GM23338 (cell line): ENCODE data around the gene CEP85. TPM values are rescaled to one million over a fixed set of nuclear protein-coding genes. Genes with fewer than 3 reads are reported as not detected.

Source experiments
- ATAC-seq: fragments of 200-7000 bp; cut with Tn5 transposase; 3 replicates; pipeline ENCODE4 v1.9.1; 2020
- DNase-seq: peaks from one replicate; pipeline ENCODE4 v3.0.0-alpha.2; 2015; ENCODE audit warnings: low spot score
- H2AFZ ChIP-seq: fragments of 200-600 bp; sonication (generic); 2 replicates; pipeline ENCODE4 v1.8.0; 2016; ENCODE audit warnings: antibody characterized with exemption, mild to moderate bottlenecking, moderate library complexity
- H3F3A ChIP-seq: fragments of 200-600 bp; sonication (generic); replicated peaks from 2 replicates; pipeline ENCODE4 v1.8.0; 2017; ENCODE audit warnings: antibody characterized with exemption, mixed run types, low read depth
- H3K27ac ChIP-seq: fragments of 200-600 bp; sonication (generic); 2 replicates; pipeline ENCODE4 v1.6.1; 2016; ENCODE audit warnings: low read depth
- H3K27me3 ChIP-seq: fragments of 200-600 bp; sonication (generic); 2 replicates; pipeline ENCODE4 v1.8.0; 2016; ENCODE audit warnings: mild to moderate bottlenecking, mixed run types, moderate library complexity; ENCODE audit not compliant: insufficient read depth
- H3K36me3 ChIP-seq: fragments of 200-600 bp; sonication (generic); 2 replicates; pipeline ENCODE4 v1.8.0; 2016; ENCODE audit warnings: mild to moderate bottlenecking; ENCODE audit not compliant: insufficient read depth
- H3K4me1 ChIP-seq: fragments of 200-600 bp; sonication (generic); 2 replicates; pipeline ENCODE4 v1.8.0; 2016; ENCODE audit warnings: mild to moderate bottlenecking, moderate library complexity; ENCODE audit not compliant: insufficient read depth
- H3K4me2 ChIP-seq: fragments of 200-600 bp; sonication (generic); 2 replicates; pipeline ENCODE4 v1.7.1; 2017; ENCODE audit warnings: mixed run types
- H3K4me3 ChIP-seq: fragments of 200-600 bp; sonication (generic); 2 replicates; pipeline ENCODE4 v1.6.1; 2016; ENCODE audit warnings: mixed run types
- H3K79me2 ChIP-seq: fragments of 200-600 bp; sonication (generic); replicated peaks from 2 replicates; pipeline ENCODE4 v1.8.0; 2017; ENCODE audit warnings: mild to moderate bottlenecking; ENCODE audit not compliant: insufficient read depth
- H3K9me2 ChIP-seq: fragments of 200-600 bp; sonication (generic); 2 replicates; pipeline ENCODE4 v1.8.0; 2017; ENCODE audit not compliant: insufficient read depth
- H4K20me1 ChIP-seq: fragments of 200-600 bp; sonication (generic); replicated peaks from 2 replicates; pipeline ENCODE4 v1.8.0; 2017; ENCODE audit warnings: mild to moderate bottlenecking; ENCODE audit not compliant: insufficient read depth
- H3K27ac Mint-ChIP-seq: 2 replicates; pipeline ENCODE4 v1.8.0; 2020; ENCODE audit warnings: inconsistent platforms, mild to moderate bottlenecking, moderate library complexity, mixed read lengths
- H3K27me3 Mint-ChIP-seq: 3 replicates; pipeline ENCODE4 v1.8.0; 2022; ENCODE audit warnings: low read depth, mild to moderate bottlenecking, moderate library complexity, mixed read lengths, inconsistent platforms; ENCODE audit not compliant: insufficient read depth, poor library complexity
- H3K36me3 Mint-ChIP-seq: 3 replicates; pipeline ENCODE4 v1.8.0; 2021; ENCODE audit warnings: low read depth, mild to moderate bottlenecking, inconsistent platforms, moderate library complexity, mixed read lengths
- H3K4me1 Mint-ChIP-seq: 3 replicates; pipeline ENCODE4 v1.8.0; 2020; ENCODE audit warnings: mild to moderate bottlenecking, inconsistent platforms, mixed read lengths
- H3K4me3 Mint-ChIP-seq: 3 replicates; pipeline ENCODE4 v1.8.0; 2021; ENCODE audit warnings: moderate library complexity, mild to moderate bottlenecking, inconsistent platforms, mixed read lengths
- H3K9me3 Mint-ChIP-seq: 3 replicates; pipeline ENCODE4 v1.8.0; 2020; ENCODE audit warnings: moderate library complexity, mild to moderate bottlenecking, inconsistent platforms, mixed read lengths
- CREB1 ChIP-seq: fragments of 250-450 bp; sonication (Bioruptor Pico); IDR thresholded peaks from 2 replicates; pipeline ENCODE4 v1.5.0; 2020; ENCODE audit warnings: low read depth, mild to moderate bottlenecking, moderate library complexity
- CTCF ChIP-seq, 2 experiments: fragments of 200-600 bp in 1 of 2; sonication (generic) in 1 of 2; conservative IDR thresholded peaks; 2 replicates each; pipeline versions ENCODE4 v1.5.1 to v1.6.1; 2016 to 2017; ENCODE audit warnings: antibody characterized with exemption in 2 of 2, low read depth in 2 of 2, mild to moderate bottlenecking in 2 of 2, moderate library complexity in 1 of 2
- ETS1 ChIP-seq: IDR thresholded peaks from 2 replicates; pipeline ENCODE4 v1.6.1; 2016; ENCODE audit warnings: antibody characterized with exemption
- EZH2 ChIP-seq: fragments of 200-600 bp; sonication (generic); IDR thresholded peaks from one replicate; pipeline ENCODE4 v1.8.0; 2017; ENCODE audit warnings: antibody characterized with exemption, mild to moderate bottlenecking, low read depth; ENCODE audit not compliant: unreplicated experiment
- EZH2phosphoT487 ChIP-seq: fragments of 200-600 bp; sonication (generic); IDR thresholded peaks from one replicate; pipeline ENCODE4 v1.8.1; 2018; ENCODE audit warnings: antibody characterized with exemption; ENCODE audit not compliant: unreplicated experiment
- JUNB ChIP-seq: IDR thresholded peaks from one replicate; pipeline ENCODE4 v1.6.1; 2016; ENCODE audit warnings: antibody characterized with exemption; ENCODE audit not compliant: unreplicated experiment
- NANOG ChIP-seq: IDR thresholded peaks from 2 replicates; pipeline ENCODE4 v1.6.1; 2016; ENCODE audit warnings: antibody characterized with exemption, borderline replicate concordance
- POLR2AphosphoS5 ChIP-seq: IDR thresholded peaks from 2 replicates; pipeline ENCODE4 v1.6.1; 2016; ENCODE audit warnings: antibody characterized with exemption, low read depth
- REST ChIP-seq: IDR thresholded peaks from one replicate; pipeline ENCODE4 v1.6.1; 2018; ENCODE audit warnings: antibody characterized with exemption; ENCODE audit not compliant: unreplicated experiment
- STAT1 ChIP-seq: IDR thresholded peaks from one replicate; pipeline ENCODE4 v1.6.1; 2016; ENCODE audit warnings: antibody characterized with exemption; ENCODE audit not compliant: unreplicated experiment
- ZNF114 ChIP-seq: fragments of 250-450 bp; sonication (Bioruptor Pico); IDR thresholded peaks from 2 replicates; pipeline ENCODE4 v1.5.0; 2020; ENCODE audit warnings: mild to moderate bottlenecking, moderate library complexity
- ZNF331 ChIP-seq: fragments of 250-450 bp; sonication (Bioruptor Pico); IDR thresholded peaks from 2 replicates; pipeline ENCODE4 v1.5.0; 2020; ENCODE audit warnings: low read depth, mild to moderate bottlenecking, moderate library complexity
- ZNF462 ChIP-seq: fragments of 250-450 bp; sonication (Bioruptor Pico); IDR thresholded peaks from 2 replicates; pipeline ENCODE4 v1.5.0; 2020; ENCODE audit warnings: mild to moderate bottlenecking, moderate library complexity
- polyA plus RNA-seq: library from polyadenylated mRNA; unstranded; fragments of >200 nt; fragmentation: Nextera tagmentation; extraction: Ambion mirVana; gene quantifications from 2 replicates; pipeline ENCODE4 v1.2.1, GENCODE V29; 2016
- total RNA-seq: library from RNA; depleted of rRNA; stranded (reverse); fragments of >200 nt; shearing (Covaris generic); gene quantifications from 2 replicates; pipeline ENCODE4 v1.2.3, GENCODE V29; 2014

CEP85 gene
- total and polyA plus RNA-seq, 2 experiments from 2014 or later = 12.8 to 36.8 TPM

GRCh38 chr1:26305667-26306289, 71.8 kb downstream of the CEP85 start:
- peak overlapping the region; percentile 92 for H3K27ac Mint-ChIP-seq
- H3K9me2 ChIP-seq = no peaks in the 10 kb centered on the region
- H3K4me3 Mint-ChIP-seq = peak overlapping the region; percentile 98
- H2AFZ ChIP-seq = peak overlapping the region; percentile 98
- H3K36me3 Mint-ChIP-seq = no peaks in the 10 kb centered on the region
- no peaks in the 10 kb centered on the region for H4K20me1 ChIP-seq
- TF ChIP-seq JUNB = no peak
- no peak for TF ChIP-seq ZNF462 (CRISPR knock-in tag)
- no peak for TF ChIP-seq CTCF (conservative IDR thresholded peaks at IDR 0.05; ENCODE audit: low read depth in 2 of 2)
- no peak for TF ChIP-seq ETS1
- no peak for TF ChIP-seq REST
- TF ChIP-seq CREB1 (CRISPR knock-in tag) = no peak
- no peak for TF ChIP-seq POLR2AphosphoS5
- TF ChIP-seq NANOG = no peak
- TF ChIP-seq EZH2 = no peak
- TF ChIP-seq ZNF114 (CRISPR knock-in tag) = no peak
- no peak for TF ChIP-seq EZH2phosphoT487
- TF ChIP-seq STAT1 = no peak
- TF ChIP-seq ZNF331 (CRISPR knock-in tag) = no peak
- peaks cover 10% of the 10 kb centered on the region for H3K4me1 ChIP-seq
- DNase-seq = peak; percentile 27
- peak overlapping the region; percentile 99 for H3K4me3 ChIP-seq
- H3K4me2 ChIP-seq = peak overlapping the region; percentile 98
- H3K27me3 Mint-ChIP-seq = no peaks in the 10 kb centered on the region
- no peaks in the 10 kb centered on the region for H3K9me3 Mint-ChIP-seq
- H3K27ac ChIP-seq = no peak overlapping the region
- no peaks in the 10 kb centered on the region for H3K27me3 ChIP-seq
- H3K79me2 ChIP-seq = 0 out of 2 replicates have a peak, but pooled peaks cover 9% of the 10 kb centered on the region
- H3K4me1 Mint-ChIP-seq = peaks cover 16% of the 10 kb centered on the region; the same call in 2 of the 3 replicates
- no peaks in the 10 kb centered on the region for H3K36me3 ChIP-seq
- no peak for ATAC-seq
- H3F3A ChIP-seq = 0 out of 2 replicates have a peak, but pooled peaks cover 5% of the 10 kb centered on the region
